H1 (cell line): ENCODE data around the gene INPP5E. TPM values are rescaled to one million over a fixed set of nuclear protein-coding genes. Genes with fewer than 3 reads are reported as not detected.

Experiments used
- CTBP2 ChIP-seq: IDR thresholded peaks from 2 replicates; pipeline ENCODE4 v1.7.0; 2011; ENCODE audit warnings: borderline replicate concordance, mild to moderate bottlenecking, moderate library complexity, mixed read lengths, low read length; ENCODE audit not compliant: insufficient read depth, insufficient read length
- GTF2F1 ChIP-seq: IDR thresholded peaks from 2 replicates; pipeline ENCODE4 v1.6.1; 2012; ENCODE audit warnings: low read depth, low read length, improper control_type of control experiment, borderline replicate concordance
- RNF2 ChIP-seq: fragments of 200-900, 300-1000 bp; sonication (generic); IDR thresholded peaks from 2 replicates; pipeline ENCODE4 v1.7.1; 2016; ENCODE audit warnings: borderline replicate concordance, low read depth, mild to moderate bottlenecking, antibody characterized with exemption, low read length; ENCODE audit not compliant: poor library complexity, severe bottlenecking; ENCODE audit errors: missing control alignments
- SIRT6 ChIP-seq: IDR thresholded peaks from one replicate; pipeline ENCODE4 v1.7.1; 2012; ENCODE audit warnings: low read length, inconsistent platforms
- SRF ChIP-seq: IDR thresholded peaks from 2 replicates; pipeline ENCODE4 v1.6.1; 2011; ENCODE audit warnings: mild to moderate bottlenecking, low read depth, low read length, moderate library complexity
- TBP ChIP-seq: IDR thresholded peaks from 2 replicates; pipeline ENCODE4 v1.6.1; 2011; ENCODE audit warnings: low read depth, low read length, improper control_type of control experiment
- polyA plus RNA-seq, 7 experiments: library from polyadenylated mRNA; depleted of rRNA in 3 of 7; stranded (reverse) in 5 of 7; unstranded in 2 of 7; fragments of >200 nt in 5 of 7; fragments of 200-250 nt in 2 of 7; gene quantifications; 1 replicate in 5 of 7; 2 replicates in 1 of 7; 4 replicates in 1 of 7; pipeline versions ENCODE4 v1.2.1 to v1.2.3, GENCODE V29; 2011 to 2013; ENCODE audit warnings: missing spikeins in 2 of 7, mixed read lengths in 2 of 7
- total RNA-seq: library from RNA; stranded (reverse); fragmentation: NEBNext Ultra II Directional; extraction: Animal tissue kit (Norgen Biotek cat#: 25700); gene quantifications from 2 replicates; pipeline ENCODE4 v1.2.1, GENCODE V29; 2021

INPP5E gene
- total and polyA plus RNA-seq, 2 of the 8 experiments (the other 6 are each of a cell fraction or from before 2014, with no cell fraction given): 8.7 to 11.3 TPM

GRCh38 chr9:136419092-136419420, 20.6 kb downstream of the INPP5E start (continued):
- no peak for TF ChIP-seq SRF
- no peak for TF ChIP-seq RNF2
- TF ChIP-seq GTF2F1: no peak
- no peak for TF ChIP-seq CTBP2
- TF ChIP-seq SIRT6: no peak
- no peak for TF ChIP-seq TBP
